Activated naive CD4-positive, alpha-beta T cell treated with Interleukin-2 at 50 U/mL for 16 hours (primary cell): ENCODE measurements around the gene DCAF7.

ENCODE experiments used
- DNase-seq: peaks from one replicate; pipeline ENCODE4 v3.0.0-alpha.2; 2020

Gene DCAF7

GRCh38 chr17:63634163-63634562 is 83.9 kb downstream of the DCAF7 start:
- no peak for DNase-seq

GRCh38 chr17:63634816-63635215 is 84.5 kb downstream of the DCAF7 start:
- DNase-seq, result no peak

- no peak for DNase-seq
These were observed 85.0 kb downstream of the DCAF7 start for GRCh38 chr17:63635290-63635689.

DNA sequence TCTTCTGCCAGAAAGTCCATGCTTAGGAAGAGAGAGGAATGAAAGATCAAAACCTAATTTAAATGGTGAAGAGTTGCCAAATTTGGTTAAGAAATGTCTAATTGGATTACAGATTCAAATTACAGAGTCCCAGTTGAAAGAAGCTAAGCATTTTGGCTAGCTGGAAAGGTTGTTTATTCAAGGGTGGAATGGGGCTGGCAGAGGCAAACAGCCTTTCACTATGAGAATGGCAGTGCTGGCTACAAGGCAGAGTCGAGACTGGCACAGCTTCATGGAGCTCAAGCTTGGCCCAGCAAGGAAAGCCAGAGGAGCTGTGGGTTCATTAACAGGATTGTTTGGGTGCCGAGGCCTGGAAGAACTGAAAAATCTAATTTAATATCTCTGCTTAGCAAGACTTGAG is 85.5 kb downstream of the DCAF7 start:
- DNase-seq, result no peak

- no peak for DNase-seq
These were observed 88.8 kb downstream of the DCAF7 start for GRCh38 chr17:63639125-63639524.

GRCh38 chr17:63640038-63640437 is 89.8 kb downstream of the DCAF7 start:
- no peak for DNase-seq

GRCh38 chr17:63641692-63642448 is 91.6 kb downstream of the DCAF7 start:
- no peak for DNase-seq
